H9 (cell line): Measurements from ENCODE around the gene TAF4. TPM values are rescaled to one million over a fixed set of nuclear protein-coding genes. Genes with fewer than 3 reads are reported as not detected.

Experiments
- DNase-seq: peaks from one replicate; pipeline ENCODE4 v3.0.0-alpha.2; 2017
- H2AFZ ChIP-seq: one replicate; pipeline ENCODE4 v1.6.1; 2013; ENCODE audit warnings: mild to moderate bottlenecking, low read length, control low read depth, moderate library complexity
- H2AK5ac ChIP-seq: 2 replicates; pipeline ENCODE4 v1.6.1; 2013; ENCODE audit warnings: low read length, control low read depth, mixed read lengths; ENCODE audit not compliant: insufficient read length
- H2BK120ac ChIP-seq: one replicate; pipeline ENCODE4 v1.6.1; 2013; ENCODE audit warnings: low read depth, mild to moderate bottlenecking, low read length, control low read depth, inconsistent platforms; ENCODE audit not compliant: poor library complexity, severe bottlenecking
- H2BK12ac ChIP-seq: 2 replicates; pipeline ENCODE4 v1.6.1; 2013; ENCODE audit warnings: low read length, control low read depth, mixed read lengths, low read depth; ENCODE audit not compliant: insufficient read length
- H2BK15ac ChIP-seq: 2 replicates; pipeline ENCODE4 v1.6.1; 2013; ENCODE audit warnings: low read depth, low read length, control low read depth
- H2BK20ac ChIP-seq: one replicate; pipeline ENCODE4 v1.6.1; 2013; ENCODE audit warnings: low read depth, mild to moderate bottlenecking, low read length, control low read depth, inconsistent platforms; ENCODE audit not compliant: poor library complexity, severe bottlenecking
- H2BK5ac ChIP-seq: 2 replicates; pipeline ENCODE4 v1.6.1; 2013; ENCODE audit warnings: low read length, control low read depth, mixed read lengths; ENCODE audit not compliant: insufficient read length
- H3K14ac ChIP-seq: 2 replicates; pipeline ENCODE4 v1.6.1; 2013; ENCODE audit warnings: low read length, control low read depth; ENCODE audit not compliant: insufficient read depth
- H3K18ac ChIP-seq: 2 replicates; pipeline ENCODE4 v1.6.1; 2013; ENCODE audit warnings: low read depth, mild to moderate bottlenecking, mixed read lengths, low read length, control low read depth; ENCODE audit not compliant: insufficient read length
- H3K23ac ChIP-seq: 2 replicates; pipeline ENCODE4 v1.6.1; 2013; ENCODE audit warnings: low read length, control low read depth, mixed read lengths, low read depth; ENCODE audit not compliant: insufficient read length
- H3K23me2 ChIP-seq: 2 replicates; pipeline ENCODE4 v1.6.1; 2013; ENCODE audit warnings: low read depth, mild to moderate bottlenecking, mixed read lengths, low read length, control low read depth; ENCODE audit not compliant: insufficient read length, poor library complexity, severe bottlenecking
- H3K27ac ChIP-seq: 2 replicates; pipeline ENCODE4 v1.5.1; 2013; ENCODE audit warnings: low read length, control low read depth, mixed read lengths, low read depth; ENCODE audit not compliant: insufficient read length
- H3K27me3 ChIP-seq: 2 replicates; pipeline ENCODE4 v1.6.1; 2013; ENCODE audit warnings: low read length, control low read depth, inconsistent platforms; ENCODE audit not compliant: insufficient read depth
- H3K4ac ChIP-seq: 2 replicates; pipeline ENCODE4 v1.6.1; 2013; ENCODE audit warnings: low read depth, mild to moderate bottlenecking, control low read depth, inconsistent platforms, low read length, moderate library complexity
- H3K4me1 ChIP-seq: 2 replicates; pipeline ENCODE4 v1.6.1; 2013; ENCODE audit warnings: low read length, control low read depth, inconsistent platforms; ENCODE audit not compliant: insufficient read depth
- H3K4me2 ChIP-seq: 2 replicates; pipeline ENCODE4 v1.6.1; 2013; ENCODE audit warnings: low read length, control low read depth, mixed read lengths; ENCODE audit not compliant: insufficient read length, insufficient read depth
- H3K56ac ChIP-seq: 2 replicates; pipeline ENCODE4 v1.6.1; 2013; ENCODE audit warnings: low read depth, mild to moderate bottlenecking, mixed read lengths, low read length, control low read depth; ENCODE audit not compliant: insufficient read length
- H3K79me1 ChIP-seq: 2 replicates; pipeline ENCODE4 v1.6.1; 2013; ENCODE audit warnings: low read depth, mild to moderate bottlenecking, moderate library complexity, low read length, control low read depth, inconsistent platforms; ENCODE audit not compliant: insufficient read depth, poor library complexity, severe bottlenecking
- H3K79me2 ChIP-seq: 2 replicates; pipeline ENCODE4 v1.6.1; 2013; ENCODE audit warnings: low read length, control low read depth, inconsistent platforms; ENCODE audit not compliant: insufficient read depth
- H3K9ac ChIP-seq: 2 replicates; pipeline ENCODE4 v1.6.1; 2013; ENCODE audit warnings: low read length, control low read depth, mixed read lengths; ENCODE audit not compliant: insufficient read length; ENCODE audit errors: extremely low read depth
- H3K9me3 ChIP-seq: one replicate; pipeline ENCODE4 v1.6.1; 2013; ENCODE audit warnings: low read depth, low read length, inconsistent platforms; ENCODE audit not compliant: control insufficient read depth
- H3T11ph ChIP-seq: one replicate; pipeline ENCODE4 v1.6.1; 2013; ENCODE audit warnings: mild to moderate bottlenecking, low read length, control low read depth, inconsistent platforms
- H4K20me1 ChIP-seq: one replicate; pipeline ENCODE4 v1.6.1; 2013; ENCODE audit not compliant: control insufficient read depth, insufficient read length, insufficient read depth
- H4K5ac ChIP-seq: 2 replicates; pipeline ENCODE4 v1.6.1; 2013; ENCODE audit warnings: low read depth, mild to moderate bottlenecking, mixed read lengths, low read length, control low read depth; ENCODE audit not compliant: insufficient read length
- H4K8ac ChIP-seq: replicated peaks from 2 replicates; pipeline ENCODE4 v1.6.1; 2013; ENCODE audit warnings: low read length, control low read depth, mixed read lengths, low read depth; ENCODE audit not compliant: insufficient read length
- H4K91ac ChIP-seq: 2 replicates; pipeline ENCODE4 v1.6.1; 2013; ENCODE audit warnings: low read depth, mild to moderate bottlenecking, moderate library complexity, mixed read lengths, low read length, control low read depth; ENCODE audit not compliant: insufficient read length
- H3K27ac Mint-ChIP-seq, 3 experiments: 2 replicates in 2 of 3; 3 replicates in 1 of 3; pipeline ENCODE4 v1.8.0; 2020 to 2021; ENCODE audit warnings: mixed read lengths in 3 of 3, mild to moderate bottlenecking in 1 of 3, moderate library complexity in 1 of 3
- H3K27me3 Mint-ChIP-seq: 2 replicates; pipeline ENCODE4 v1.8.0; 2021; ENCODE audit warnings: low read depth, mild to moderate bottlenecking, moderate library complexity, mixed read lengths
- H3K36me3 Mint-ChIP-seq, 3 experiments: 2 replicates in 2 of 3; 3 replicates in 1 of 3; pipeline ENCODE4 v1.8.0; 2020 to 2021; ENCODE audit warnings: low read depth in 3 of 3, mixed read lengths in 3 of 3; ENCODE audit not compliant: insufficient read depth in 1 of 3
- H3K4me1 Mint-ChIP-seq, 2 experiments: 2 replicates each; pipeline ENCODE4 v1.8.0; 2020; ENCODE audit warnings: mixed read lengths in 2 of 2
- H3K4me3 Mint-ChIP-seq, 2 experiments: 2 replicates in 1 of 2; 3 replicates in 1 of 2; pipeline ENCODE4 v1.8.0; 2020 to 2021; ENCODE audit warnings: mild to moderate bottlenecking in 2 of 2, mixed read lengths in 2 of 2, moderate library complexity in 1 of 2
- H3K9me3 Mint-ChIP-seq, 2 experiments: 2 replicates in 1 of 2; 3 replicates in 1 of 2; pipeline ENCODE4 v1.8.0; 2020; ENCODE audit warnings: mild to moderate bottlenecking in 2 of 2, mixed read lengths in 2 of 2, moderate library complexity in 1 of 2
- CTCF ChIP-seq: fragments of 200-600 bp; sonication (generic); conservative IDR thresholded peaks from 3 replicates; pipeline ENCODE4 v1.8.0; 2021; ENCODE audit warnings: antibody characterized with exemption, mild to moderate bottlenecking
- WGBS: extraction: QIAGEN DNeasy Blood & Tissue Kit; methylation state at CpG from one replicate; pipeline ENCODE4 v1.1.7; 2013; ENCODE audit warnings: missing lambda C conversion rate, low lambda C conversion rate, mixed read lengths; ENCODE audit not compliant: insufficient read length; ENCODE audit errors: extremely low coverage; 5-methylcytosine and 5-hydroxymethylcytosine counted together
- total RNA-seq: library from RNA; stranded (reverse); gene quantifications from 2 replicates; pipeline ENCODE4 v1.2.1, GENCODE V29; 2021

TAF4 gene
- total RNA-seq, 1 experiment from 2014 or later = 30.8 TPM

GRCh38 chr20:62045118-62045517 is 20.6 kb downstream of the TAF4 start:
- Mint-ChIP-seq H3K27ac (peak overlapping the region in 2 of 3 experiments; percentile 15 to 37; a peak in 4 of 7 replicates), H3K9me3 (no peaks in the 10 kb centered on the region), H3K36me3 (no peaks in the 10 kb centered on the region), H3K27me3 (no peaks in the 10 kb centered on the region; the same call in 1 of the 2 replicates), H3K4me1 (peaks cover 67 to 72% of the 10 kb centered on the region in 2 experiments), H3K4me3 (no peak overlapping the region)
- Histone ChIP-seq H3K23me2 (no peaks in the 10 kb centered on the region), H2BK120ac (no peak overlapping the region), H3K18ac (no peak overlapping the region), H2BK15ac (no peak overlapping the region), H2BK20ac (no peak overlapping the region), H3K56ac (no peak overlapping the region), H3K27ac (no peak overlapping the region), H3K23ac (no peak overlapping the region), H3K79me1 (peaks cover 6% of the 10 kb centered on the region), H3K4ac (no peak overlapping the region), H4K8ac (no peak overlapping the region), H3K9ac (no peak overlapping the region), H3K14ac (no peak overlapping the region), H2BK12ac (no peak overlapping the region), H3K79me2 (peaks cover 38% of the 10 kb centered on the region; the same call in 1 of the 2 replicates), H4K20me1 (peaks cover 5% of the 10 kb centered on the region), H2BK5ac (no peak overlapping the region), H3K4me1 (no peaks in the 10 kb centered on the region; the same call in 1 of the 2 replicates), H3K4me2 (no peak overlapping the region), H2AK5ac (no peak overlapping the region), H4K91ac (no peak overlapping the region), H3K27me3 (no peaks in the 10 kb centered on the region), H4K5ac (no peak overlapping the region), H3T11ph (no peak overlapping the region), H3K9me3 (no peaks in the 10 kb centered on the region), H2AFZ (no peak overlapping the region)
- no peak for TF ChIP-seq CTCF
- WGBS = no CpG with 5 or more reads among the region's 20 CpGs
- no peak for DNase-seq
